Right lobe of liver (tissue), 4 donors: ENCODE data around the gene GGCX.

Experiments used
- POLR2A ChIP-seq: fragments of 450-650 bp; IDR thresholded peaks from one replicate; pipeline ENCODE4 v1.6.1; 2017; ENCODE audit warnings: antibody characterized with exemption, mild to moderate bottlenecking
- TF ChIP-seq, protein P1 (sequence below), 4 donors: fragments of 200-600 bp in 3 of 4; fragments of 450-650 bp in 1 of 4; IDR thresholded peaks; one replicate each; pipeline versions ENCODE4 v1.5.1 to v1.8.0; 2016 to 2022; ENCODE audit warnings: antibody characterized with exemption in 4 of 4, mild to moderate bottlenecking in 2 of 4
- donor health status: DM: no; HTN: no; CAD: no.
- donor health status: DM: no; HTN: no; CAD: no.
- donor health status: DM: no; HTN: yes; CAD: no.

DNA sequence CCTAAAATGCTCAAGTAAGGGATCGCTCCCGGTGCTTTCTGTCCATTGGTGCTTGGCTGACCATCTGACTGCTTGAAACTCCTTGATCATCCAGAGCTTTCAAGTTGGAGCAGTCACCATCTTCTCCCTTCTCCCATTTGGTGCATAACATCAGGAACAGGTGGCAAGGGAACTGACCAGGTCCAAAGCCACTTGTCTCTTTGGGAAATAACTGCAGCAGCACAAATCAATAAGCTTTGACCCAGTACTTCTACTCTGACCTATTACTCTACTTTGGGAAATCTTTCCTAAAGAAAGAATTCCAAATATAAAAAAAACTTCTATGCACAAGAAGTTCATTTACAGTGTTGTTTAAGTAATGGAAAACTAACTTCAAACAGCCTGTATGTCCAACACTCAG lies 32.9 kb downstream of the GGCX start:
- TF ChIP-seq, protein P1, sequence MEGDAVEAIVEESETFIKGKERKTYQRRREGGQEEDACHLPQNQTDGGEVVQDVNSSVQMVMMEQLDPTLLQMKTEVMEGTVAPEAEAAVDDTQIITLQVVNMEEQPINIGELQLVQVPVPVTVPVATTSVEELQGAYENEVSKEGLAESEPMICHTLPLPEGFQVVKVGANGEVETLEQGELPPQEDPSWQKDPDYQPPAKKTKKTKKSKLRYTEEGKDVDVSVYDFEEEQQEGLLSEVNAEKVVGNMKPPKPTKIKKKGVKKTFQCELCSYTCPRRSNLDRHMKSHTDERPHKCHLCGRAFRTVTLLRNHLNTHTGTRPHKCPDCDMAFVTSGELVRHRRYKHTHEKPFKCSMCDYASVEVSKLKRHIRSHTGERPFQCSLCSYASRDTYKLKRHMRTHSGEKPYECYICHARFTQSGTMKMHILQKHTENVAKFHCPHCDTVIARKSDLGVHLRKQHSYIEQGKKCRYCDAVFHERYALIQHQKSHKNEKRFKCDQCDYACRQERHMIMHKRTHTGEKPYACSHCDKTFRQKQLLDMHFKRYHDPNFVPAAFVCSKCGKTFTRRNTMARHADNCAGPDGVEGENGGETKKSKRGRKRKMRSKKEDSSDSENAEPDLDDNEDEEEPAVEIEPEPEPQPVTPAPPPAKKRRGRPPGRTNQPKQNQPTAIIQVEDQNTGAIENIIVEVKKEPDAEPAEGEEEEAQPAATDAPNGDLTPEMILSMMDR (IDR thresholded peaks at IDR 0.05) = no peak
- TF ChIP-seq POLR2A = no peak
